K562 (cell line): ENCODE results near the gene CKLF. TPM values are rescaled to one million over a fixed set of nuclear protein-coding genes. Genes with fewer than 3 reads are reported as not detected.

ENCODE experiments used
- CCNT2 ChIP-seq: IDR thresholded peaks from 2 replicates; pipeline ENCODE4 v1.6.1; 2011; ENCODE audit warnings: borderline replicate concordance, low read depth, mild to moderate bottlenecking, moderate library complexity, mixed read lengths, low read length; ENCODE audit not compliant: insufficient read length; ENCODE audit errors: extremely low read depth
- ESRRA ChIP-seq: fragments of 450-650 bp; IDR thresholded peaks from 2 replicates; pipeline ENCODE4 v1.6.1; 2014; ENCODE audit warnings: low read depth, mild to moderate bottlenecking, moderate library complexity, borderline replicate concordance
- HDAC8 ChIP-seq: fragments of 450-650 bp; IDR thresholded peaks from 2 replicates; pipeline ENCODE4 v1.6.1; 2016; ENCODE audit warnings: mild to moderate bottlenecking, missing genetic modification characterization, moderate library complexity, missing compliant biosample characterization
- HOXB6 ChIP-seq: fragments of 250-450 bp; sonication (Bioruptor Pico); IDR thresholded peaks from 2 replicates; pipeline ENCODE4 v1.5.1; 2022; ENCODE audit warnings: mild to moderate bottlenecking, borderline replicate concordance
- JUND ChIP-seq, 2 experiments: IDR thresholded peaks; 2 replicates in 1 of 2; 3 replicates in 1 of 2; pipeline ENCODE4 v1.6.1; 2011; ENCODE audit warnings: borderline replicate concordance in 2 of 2, low read depth in 2 of 2, low read length in 2 of 2, improper control_type of control experiment in 1 of 2, missing biosample characterization in 1 of 2, missing genetic modification characterization in 1 of 2, missing genetic modification reagents in 1 of 2
- NR2C1 ChIP-seq, 2 experiments: fragments of 450-650 bp; IDR thresholded peaks; 2 replicates each; pipeline ENCODE4 v1.6.1; 2017; ENCODE audit warnings: mild to moderate bottlenecking in 2 of 2, antibody characterized with exemption in 1 of 2, inconsistent platforms in 1 of 2, missing compliant biosample characterization in 1 of 2, missing genetic modification characterization in 1 of 2
- POLR2G ChIP-seq: fragments of 200-400 bp; formaldehyde crosslinking; IDR thresholded peaks from 2 replicates; pipeline ENCODE4 v1.6.1; 2017; ENCODE audit warnings: low read depth, mild to moderate bottlenecking, antibody characterized with exemption, low read length, moderate library complexity
- POLR3G ChIP-seq: IDR thresholded peaks from 2 replicates; pipeline ENCODE4 v1.6.1; 2011; ENCODE audit not compliant: insufficient read length, insufficient replicate concordance; ENCODE audit errors: extremely low read depth
- RBFOX2 ChIP-seq: fragments of 200-400 bp; formaldehyde crosslinking; IDR thresholded peaks from 2 replicates; pipeline ENCODE4 v1.6.1; 2017; ENCODE audit warnings: low read depth, mild to moderate bottlenecking, low read length, moderate library complexity
- SAFB ChIP-seq: fragments of 200-400 bp; formaldehyde crosslinking; IDR thresholded peaks from 2 replicates; pipeline ENCODE4 v1.6.1; 2017; ENCODE audit warnings: low read depth, low read length, borderline replicate concordance
- SMARCA5 ChIP-seq: fragments of 450-650 bp; IDR thresholded peaks from 2 replicates; pipeline ENCODE4 v1.6.1; 2016
- SRSF3 ChIP-seq: fragments of 200-400 bp; formaldehyde crosslinking; IDR thresholded peaks from 2 replicates; pipeline ENCODE4 v1.6.1; 2016; ENCODE audit warnings: mild to moderate bottlenecking, low read length, moderate library complexity; ENCODE audit not compliant: insufficient read depth
- TAF1 ChIP-seq: IDR thresholded peaks from 2 replicates; pipeline ENCODE4 v1.6.1; 2011; ENCODE audit warnings: mild to moderate bottlenecking, low read length, moderate library complexity; ENCODE audit not compliant: insufficient read depth, control insufficient read depth, severe bottlenecking; ENCODE audit errors: extremely low read depth
- TEAD2 ChIP-seq: fragments of 450-650 bp; IDR thresholded peaks from 2 replicates; pipeline ENCODE4 v1.6.1; 2016; ENCODE audit warnings: missing genetic modification characterization, control low read depth, missing compliant biosample characterization
- ZFX ChIP-seq: sonication (generic); formaldehyde crosslinking; IDR thresholded peaks from 2 replicates; pipeline ENCODE4 v1.8.0; 2022; ENCODE audit warnings: mild to moderate bottlenecking, missing genetic modification reagents, moderate library complexity
- ZKSCAN8 ChIP-seq: fragments of 200-800 bp; sonication (Bioruptor generic); IDR thresholded peaks from 2 replicates; pipeline ENCODE4 v1.6.1; 2016; ENCODE audit warnings: missing genetic modification characterization, missing compliant biosample characterization
- ZNF263 ChIP-seq: sonication (generic); formaldehyde crosslinking; IDR thresholded peaks from 2 replicates; pipeline ENCODE4 v1.8.0; 2022; ENCODE audit warnings: mild to moderate bottlenecking, missing genetic modification reagents, borderline replicate concordance
- polyA plus RNA-seq, 8 experiments: library from polyadenylated mRNA; depleted of rRNA in 4 of 8; stranded (reverse) in 5 of 8; unstranded in 3 of 8; fragments of >200 nt; fragmentation: Nextera tagmentation in 2 of 8; fragmentation: Illumina TruSeq in 1 of 8; extraction: Ambion mirVana in 2 of 8; extraction: Trizol in 1 of 8; gene quantifications; 2 replicates each; pipeline versions ENCODE4 v1.2.1 to v1.2.3, GENCODE V29; 2011 to 2014; ENCODE audit warnings: inconsistent platforms in 1 of 8, missing spikeins in 1 of 8
- total RNA-seq, 7 experiments: library from RNA; depleted of rRNA in 6 of 7; stranded (reverse); fragments of >200 nt in 6 of 7; fragmentation: Illumina TruSeq in 2 of 7; extraction: Trizol in 2 of 7; gene quantifications; 2 replicates each; pipeline versions ENCODE4 v1.2.1 to v1.2.3, GENCODE V29; 2011 to 2021; ENCODE audit warnings: low replicate concordance in 1 of 7
- TF ChIP-seq, protein P1 (sequence below): fragments of 450-650 bp; IDR thresholded peaks from 2 replicates; pipeline ENCODE4 v1.6.1; 2016
- TF ChIP-seq, protein P2 (sequence below), 2 experiments: fragments of 450-650 bp in 1 of 2; sonication (generic) in 1 of 2; formaldehyde crosslinking in 1 of 2; IDR thresholded peaks in 1 of 2; conservative IDR thresholded peaks in 1 of 2; 2 replicates each; pipeline versions ENCODE4 v1.6.1 to v1.8.1; 2016 to 2023; ENCODE audit warnings: mild to moderate bottlenecking in 2 of 2, moderate library complexity in 2 of 2, inconsistent platforms in 1 of 2, missing genetic modification reagents in 1 of 2
- TF ChIP-seq, protein P3 (sequence below): fragments of 200-800 bp; sonication (Bioruptor generic); IDR thresholded peaks from 2 replicates; pipeline ENCODE4 v1.6.1; 2017; ENCODE audit warnings: missing genetic modification characterization, missing compliant biosample characterization
- TF ChIP-seq, protein P4 (sequence below): sonication (generic); formaldehyde crosslinking; IDR thresholded peaks from 2 replicates; pipeline ENCODE4 v1.8.1; 2022; ENCODE audit warnings: missing genetic modification reagents

Gene CKLF
- total and polyA plus RNA-seq, 9 of the 15 experiments (the other 6 are each of a cell fraction or from before 2014, with no cell fraction given) = 84.8 to 322 (median 118) TPM

DNA sequence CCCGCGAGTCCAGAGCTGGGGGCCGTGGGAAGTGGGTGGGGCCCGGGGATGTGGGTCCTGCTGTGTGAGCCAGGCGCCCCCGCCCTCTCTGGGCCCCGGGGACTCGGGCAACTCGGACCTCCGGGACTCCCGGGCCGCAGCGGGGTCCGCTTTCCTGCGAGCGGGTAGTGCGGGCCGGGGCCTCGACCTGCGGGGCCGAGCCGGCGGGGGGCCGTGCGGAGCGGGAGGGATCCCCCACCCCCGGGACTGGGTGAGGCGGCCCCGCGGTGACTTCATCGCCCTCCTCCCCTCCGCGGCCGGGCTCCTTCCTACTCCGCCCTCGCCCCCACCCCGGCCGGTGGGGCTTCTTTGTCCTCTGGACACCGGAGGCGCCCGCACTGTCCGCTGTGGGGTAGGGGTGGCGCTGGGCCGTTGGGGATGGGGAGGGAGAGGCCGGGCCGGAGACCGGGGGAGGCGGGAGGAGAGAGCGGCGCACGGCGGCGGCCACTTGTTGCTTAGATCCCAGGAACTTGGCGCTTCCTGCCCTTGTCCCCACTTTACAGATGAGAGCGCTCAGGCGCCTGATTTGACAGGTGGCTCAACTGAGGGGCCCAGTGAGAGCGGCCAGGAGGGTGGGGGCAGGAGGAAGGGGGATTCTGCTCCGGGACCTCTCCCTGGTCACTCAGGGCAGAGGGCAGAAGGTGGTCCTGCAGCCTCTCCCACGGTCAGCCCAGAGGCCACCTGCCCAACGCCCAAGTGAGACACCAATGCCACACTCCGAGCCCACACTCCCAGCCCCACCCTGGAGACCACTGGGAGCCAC lies 53.0 kb downstream of the CKLF start (continued):
- peak; percentile 80 for TF ChIP-seq ZFX (CRISPR knock-in tag)
- peak; percentile 43; the same call in 1 of the 2 replicates for TF ChIP-seq ZNF263 (CRISPR knock-in tag)
- peak; percentile 88 for TF ChIP-seq SAFB
- TF ChIP-seq, protein P1, sequence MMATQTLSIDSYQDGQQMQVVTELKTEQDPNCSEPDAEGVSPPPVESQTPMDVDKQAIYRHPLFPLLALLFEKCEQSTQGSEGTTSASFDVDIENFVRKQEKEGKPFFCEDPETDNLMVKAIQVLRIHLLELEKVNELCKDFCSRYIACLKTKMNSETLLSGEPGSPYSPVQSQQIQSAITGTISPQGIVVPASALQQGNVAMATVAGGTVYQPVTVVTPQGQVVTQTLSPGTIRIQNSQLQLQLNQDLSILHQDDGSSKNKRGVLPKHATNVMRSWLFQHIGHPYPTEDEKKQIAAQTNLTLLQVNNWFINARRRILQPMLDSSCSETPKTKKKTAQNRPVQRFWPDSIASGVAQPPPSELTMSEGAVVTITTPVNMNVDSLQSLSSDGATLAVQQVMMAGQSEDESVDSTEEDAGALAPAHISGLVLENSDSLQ = peak; percentile 28; the same call in 1 of the 2 replicates
- TF ChIP-seq, protein P2, sequence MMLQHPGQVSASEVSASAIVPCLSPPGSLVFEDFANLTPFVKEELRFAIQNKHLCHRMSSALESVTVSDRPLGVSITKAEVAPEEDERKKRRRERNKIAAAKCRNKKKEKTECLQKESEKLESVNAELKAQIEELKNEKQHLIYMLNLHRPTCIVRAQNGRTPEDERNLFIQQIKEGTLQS (IDR thresholded peaks at IDR 0.05) = peak; percentile 83
- TF ChIP-seq, protein P2 (CRISPR knock-in tag; conservative IDR thresholded peaks at IDR 0.05) = no peak
- peak; percentile 53 for TF ChIP-seq TAF1
- 0 out of 2 replicates have a peak, but pooled peaks have one; percentile 2 for TF ChIP-seq ESRRA
- TF ChIP-seq, protein P3, sequence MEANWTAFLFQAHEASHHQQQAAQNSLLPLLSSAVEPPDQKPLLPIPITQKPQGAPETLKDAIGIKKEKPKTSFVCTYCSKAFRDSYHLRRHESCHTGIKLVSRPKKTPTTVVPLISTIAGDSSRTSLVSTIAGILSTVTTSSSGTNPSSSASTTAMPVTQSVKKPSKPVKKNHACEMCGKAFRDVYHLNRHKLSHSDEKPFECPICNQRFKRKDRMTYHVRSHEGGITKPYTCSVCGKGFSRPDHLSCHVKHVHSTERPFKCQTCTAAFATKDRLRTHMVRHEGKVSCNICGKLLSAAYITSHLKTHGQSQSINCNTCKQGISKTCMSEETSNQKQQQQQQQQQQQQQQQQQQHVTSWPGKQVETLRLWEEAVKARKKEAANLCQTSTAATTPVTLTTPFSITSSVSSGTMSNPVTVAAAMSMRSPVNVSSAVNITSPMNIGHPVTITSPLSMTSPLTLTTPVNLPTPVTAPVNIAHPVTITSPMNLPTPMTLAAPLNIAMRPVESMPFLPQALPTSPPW (CRISPR knock-in tag) = peak; percentile 74; the same call in 1 of the 2 replicates
- no peak for TF ChIP-seq HDAC8 (tag)
- TF ChIP-seq SRSF3 = no peak
- 0 out of 2 replicates have a peak, but pooled peaks have one; percentile 40 for TF ChIP-seq JUND (IDR thresholded peaks at IDR 0.05; ENCODE audit: borderline replicate concordance, low read depth, low read length)
- no peak for TF ChIP-seq JUND (tag; IDR thresholded peaks at IDR 0.05; ENCODE audit: borderline replicate concordance, low read depth, low read length)
- TF ChIP-seq HOXB6 (CRISPR knock-in tag) = no peak
- no peak for TF ChIP-seq TEAD2 (tag)
- peak; percentile 99 for TF ChIP-seq ZKSCAN8 (CRISPR knock-in tag)
- TF ChIP-seq NR2C1 (IDR thresholded peaks at IDR 0.05) = no peak
- TF ChIP-seq NR2C1 (tag; IDR thresholded peaks at IDR 0.05) = no peak
- TF ChIP-seq, protein P4, sequence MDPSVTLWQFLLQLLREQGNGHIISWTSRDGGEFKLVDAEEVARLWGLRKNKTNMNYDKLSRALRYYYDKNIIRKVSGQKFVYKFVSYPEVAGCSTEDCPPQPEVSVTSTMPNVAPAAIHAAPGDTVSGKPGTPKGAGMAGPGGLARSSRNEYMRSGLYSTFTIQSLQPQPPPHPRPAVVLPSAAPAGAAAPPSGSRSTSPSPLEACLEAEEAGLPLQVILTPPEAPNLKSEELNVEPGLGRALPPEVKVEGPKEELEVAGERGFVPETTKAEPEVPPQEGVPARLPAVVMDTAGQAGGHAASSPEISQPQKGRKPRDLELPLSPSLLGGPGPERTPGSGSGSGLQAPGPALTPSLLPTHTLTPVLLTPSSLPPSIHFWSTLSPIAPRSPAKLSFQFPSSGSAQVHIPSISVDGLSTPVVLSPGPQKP (CRISPR knock-in tag) = no peak
- TF ChIP-seq CCNT2 = peak; percentile 5
- peak; percentile 79 for TF ChIP-seq POLR2G
- TF ChIP-seq SMARCA5 = peak; percentile 57; the same call in 1 of the 2 replicates
- peak; percentile 71 for TF ChIP-seq RBFOX2
- no peak for TF ChIP-seq POLR3G
